NCI-H1436 (cell line): ENCODE results near the gene UPF1.

ENCODE experiments used
- DNase-seq: peaks from one replicate; lab custom pipeline; 2025; lab: John Stamatoyannopoulos, UW

UPF1 gene

DNA sequence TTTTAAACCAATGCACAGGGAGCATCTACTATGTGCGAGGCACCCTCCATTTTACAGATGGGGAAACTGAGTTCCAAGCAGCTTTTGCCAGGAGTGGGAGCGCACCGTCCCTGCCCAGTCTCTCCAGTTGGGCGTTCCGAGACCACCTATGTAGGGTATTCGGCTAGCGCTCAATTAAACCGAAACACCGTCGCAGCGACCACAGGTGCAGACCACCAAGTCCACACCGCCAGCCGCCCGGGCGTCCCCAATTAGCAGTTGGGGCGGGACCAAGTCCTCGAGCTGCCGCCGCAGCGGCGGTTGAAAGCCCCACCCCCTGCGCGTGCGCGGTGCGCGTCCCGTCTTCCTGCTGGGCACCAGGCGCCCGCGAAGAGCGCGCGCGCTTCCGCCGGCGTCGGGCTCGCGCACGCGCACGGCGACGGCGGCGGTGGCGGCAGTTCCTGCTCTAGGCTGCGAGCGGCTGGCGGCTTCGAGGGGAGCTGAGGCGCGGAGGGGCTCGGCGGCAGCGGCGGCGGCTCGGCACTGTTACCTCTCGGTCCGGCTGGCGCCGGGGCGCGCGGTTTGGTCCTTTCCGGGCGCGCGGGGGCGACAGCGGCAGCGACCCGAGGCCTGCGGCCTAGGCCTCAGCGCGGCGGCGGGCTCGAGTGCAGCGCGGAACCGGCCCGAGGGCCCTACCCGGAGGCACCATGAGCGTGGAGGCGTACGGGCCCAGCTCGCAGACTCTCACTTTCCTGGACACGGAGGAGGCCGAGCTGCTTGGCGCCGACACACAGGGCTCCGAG is at the start of gene UPF1:
TSS of gene UPF1 (plus strand) at position 436 of the 782 bp plus-strand sequence. CDS start at position 687, 251 bp downstream.
- DNase-seq: peak; percentile 93

GRCh38 chr19:18782559-18783225 is 49.1 kb upstream of the UPF1 start:
- DNase-seq: no peak

DNA sequence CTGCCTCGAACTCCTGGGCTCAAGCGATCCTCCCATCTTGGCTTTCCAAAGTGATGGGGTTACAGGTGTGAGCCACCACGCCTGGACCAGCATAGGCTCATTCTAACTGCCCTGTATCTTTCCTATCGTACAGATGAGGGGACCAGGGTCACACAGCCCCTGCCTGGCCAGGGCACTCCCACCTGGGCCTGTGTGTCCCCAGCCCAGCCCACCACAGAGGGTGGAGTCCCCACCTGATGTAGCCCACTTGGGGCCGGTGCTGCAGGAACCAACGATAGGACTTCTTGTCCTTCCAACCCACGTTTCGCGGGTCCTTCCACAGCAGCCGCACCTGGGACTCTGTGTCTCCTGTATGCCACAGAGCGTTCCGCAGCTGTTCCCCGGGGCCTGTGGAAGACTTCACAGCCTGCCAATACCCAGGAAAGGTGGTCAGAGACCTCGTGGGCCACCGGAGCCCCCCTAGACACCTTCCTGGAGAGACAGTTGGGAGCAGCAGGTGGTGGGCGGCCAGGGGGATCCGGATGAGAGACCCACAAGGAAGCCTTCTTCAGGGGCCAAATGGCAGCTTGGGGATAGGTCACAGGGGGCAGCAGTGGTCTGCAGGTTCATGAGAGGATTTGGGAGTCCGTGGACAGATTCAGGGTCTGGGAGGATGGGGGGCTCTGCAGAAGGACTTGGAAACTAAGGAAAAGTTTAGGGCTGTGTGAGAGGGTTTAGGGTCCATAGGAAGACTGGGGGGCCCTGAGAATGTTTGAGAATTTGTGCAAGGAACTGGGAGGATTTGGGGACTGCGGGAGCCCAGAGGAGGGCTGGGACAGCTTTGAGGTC is 47.6 kb upstream of the UPF1 start:
- DNase-seq: no peak

DNA sequence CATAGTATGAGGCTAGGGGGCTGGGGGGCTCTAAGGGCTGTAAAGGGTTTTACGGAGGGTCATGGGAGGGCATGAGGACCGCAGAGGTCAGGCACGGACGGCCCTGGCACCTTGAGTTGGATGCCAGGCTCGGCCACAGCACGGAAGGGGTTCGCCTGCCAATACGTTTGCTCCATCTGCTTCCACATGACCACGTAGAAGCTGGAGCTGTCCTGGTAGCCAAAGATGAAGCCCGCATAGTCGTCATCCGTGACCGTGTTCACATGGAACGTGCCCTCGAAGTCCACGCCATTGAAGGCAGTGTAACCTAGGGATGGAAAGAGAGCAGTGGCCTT is 47.0 kb upstream of the UPF1 start:
- no peak for DNase-seq

GRCh38 chr19:18785179-18786124 is 46.3 kb upstream of the UPF1 start:
- peak; percentile 70 for DNase-seq

DNA sequence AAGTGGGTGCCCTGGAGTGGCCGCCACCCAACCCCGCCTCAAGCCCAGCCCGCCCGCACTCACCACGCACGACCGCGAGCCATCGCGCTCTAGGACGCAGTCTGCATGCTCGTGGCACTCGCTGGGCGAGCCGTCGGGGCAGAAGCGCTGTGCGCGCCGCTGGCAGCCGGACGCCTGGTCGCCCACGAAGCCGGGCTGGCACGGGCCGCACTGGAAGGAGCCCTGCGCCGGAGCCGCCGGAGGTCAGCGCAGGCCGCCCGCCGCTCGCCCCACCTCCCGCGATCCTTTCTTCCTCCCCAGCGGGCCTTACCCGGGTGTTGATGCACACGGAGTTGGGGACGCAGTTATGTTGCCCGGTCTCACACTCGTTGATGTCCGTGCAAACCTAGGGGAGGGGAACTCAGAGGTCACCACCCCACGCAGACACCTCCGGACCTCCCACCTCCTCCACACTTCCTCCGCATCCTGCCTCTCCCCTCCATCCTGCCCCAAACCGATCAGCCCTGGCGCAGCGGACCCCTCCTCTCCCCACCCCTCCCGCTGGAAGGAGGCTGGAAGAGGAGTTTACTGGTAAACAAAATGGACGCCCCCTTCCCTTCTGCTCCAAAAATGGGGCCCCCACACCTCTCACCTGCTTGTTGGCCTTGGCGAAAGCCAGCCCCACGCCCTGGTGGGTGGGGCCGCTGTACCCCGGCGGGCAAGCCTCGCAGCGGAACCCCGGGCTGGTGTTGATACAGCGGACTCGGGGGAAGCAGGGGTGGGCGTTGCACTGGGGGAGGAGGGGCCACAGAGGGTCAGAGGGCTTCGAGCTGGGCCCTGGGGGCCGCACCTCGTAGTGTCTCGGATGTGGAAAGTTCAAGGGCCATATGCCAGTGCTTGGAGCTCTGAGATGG is 43.0 kb upstream of the UPF1 start:
- DNase-seq: no peak

DNA sequence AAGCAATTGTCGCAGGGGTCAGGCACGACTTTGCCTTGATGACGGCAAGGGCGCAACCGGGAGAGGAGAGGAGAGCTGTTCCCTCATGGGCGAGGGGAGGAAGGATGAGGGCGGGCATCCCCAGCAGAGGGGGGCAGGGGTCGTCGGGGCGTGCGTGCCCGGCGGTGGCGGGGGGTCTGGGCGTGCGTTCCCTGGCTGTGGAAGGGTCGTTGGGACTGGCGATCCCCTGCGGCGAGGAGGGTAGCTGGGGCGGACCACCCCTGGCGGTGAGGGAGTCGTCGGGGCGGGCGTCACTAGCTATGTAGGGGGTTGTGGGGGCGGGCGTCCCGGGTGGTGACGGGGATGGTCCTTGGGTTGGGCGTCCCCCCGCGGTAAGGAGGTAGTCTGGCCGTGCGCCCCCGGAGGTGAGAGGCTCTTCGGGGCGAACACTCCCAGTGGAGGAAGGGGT is 42.3 kb upstream of the UPF1 start:
- DNase-seq: no peak

DNA sequence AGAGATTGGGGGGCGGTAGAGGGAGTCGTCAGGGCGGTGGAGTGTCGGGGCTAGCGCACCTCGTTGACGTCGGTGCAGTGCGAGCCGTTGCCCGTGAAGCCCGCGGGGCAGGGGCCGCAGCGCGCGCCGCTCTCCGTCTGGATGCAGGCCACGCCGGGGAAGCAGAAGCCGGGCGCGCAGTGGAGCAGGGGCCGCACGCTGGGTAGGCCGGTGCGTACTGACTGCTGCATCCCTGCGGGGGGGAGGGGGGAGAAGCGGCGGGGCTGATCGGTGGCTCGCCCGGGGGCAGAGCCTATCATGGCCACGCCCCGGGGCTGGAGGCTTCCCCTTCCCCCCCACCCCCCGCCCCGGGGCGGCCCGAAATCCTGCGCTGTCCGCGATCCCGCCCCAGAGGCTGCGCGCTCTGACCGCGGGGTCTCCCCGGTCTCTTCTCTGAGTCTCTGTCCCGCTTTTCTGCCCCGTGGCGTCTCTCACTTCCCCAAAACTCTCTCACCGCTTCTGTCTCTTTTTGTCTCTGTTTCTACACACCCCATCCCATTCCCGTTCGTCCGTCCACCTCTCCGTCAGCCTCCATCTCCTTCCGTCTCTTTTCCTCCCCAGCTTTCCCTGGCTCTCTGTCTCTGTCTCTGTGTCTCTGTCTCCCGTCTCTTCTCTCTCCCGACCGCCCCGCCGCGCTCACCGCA is 41.7 kb upstream of the UPF1 start:
- no peak for DNase-seq

DNA sequence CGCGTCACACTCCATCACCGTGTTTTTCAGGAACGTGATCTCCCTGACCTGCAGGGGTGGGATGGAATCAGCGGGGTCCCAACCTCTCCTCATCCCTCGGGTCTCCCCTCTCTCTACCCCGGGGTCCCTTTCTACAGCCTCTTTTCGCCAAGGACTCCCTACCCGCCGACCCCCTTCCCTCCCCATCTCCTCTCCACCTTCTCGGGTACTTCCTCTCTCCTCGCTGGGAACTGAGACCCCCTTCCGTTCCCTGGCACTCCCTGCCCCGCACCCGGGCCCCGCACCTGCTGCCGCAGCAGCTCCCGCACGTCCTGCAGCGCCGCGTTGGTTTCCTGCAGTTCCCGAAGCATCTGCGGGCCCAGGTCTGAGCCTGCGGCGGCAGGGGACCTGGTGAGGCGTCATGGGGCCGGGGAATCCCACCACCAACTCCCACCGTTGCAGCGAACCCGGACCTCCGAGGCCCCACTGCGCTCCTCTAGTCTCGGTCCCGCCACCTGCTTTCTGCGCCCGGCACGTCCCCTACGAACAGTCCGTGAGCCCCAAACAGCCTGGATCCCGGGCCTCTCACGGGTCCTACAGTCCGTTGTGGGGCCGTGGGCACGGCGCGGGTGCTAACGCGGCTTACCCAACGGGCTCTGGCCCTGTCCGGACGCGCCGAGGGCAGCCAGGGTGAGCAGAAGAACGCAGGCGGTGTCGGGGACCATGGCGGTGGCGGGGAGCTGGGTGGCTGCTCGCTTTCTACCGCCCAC is 41.0 kb upstream of the UPF1 start, which contains the start of gene COMP:
TSS of gene COMP (minus strand) at position 740 of the 749 bp plus-strand sequence. CDS start at position 704, 36 bp downstream.
- no peak for DNase-seq

GRCh38 chr19:18791315-18791678 is 40.5 kb upstream of the UPF1 start:
- no peak for DNase-seq

GRCh38 chr19:18792661-18793060 is 39.1 kb upstream of the UPF1 start:
- no peak for DNase-seq

- no peak for DNase-seq
Measured at GRCh38 chr19:18793144-18794028, 38.4 kb upstream of the UPF1 start.

DNA sequence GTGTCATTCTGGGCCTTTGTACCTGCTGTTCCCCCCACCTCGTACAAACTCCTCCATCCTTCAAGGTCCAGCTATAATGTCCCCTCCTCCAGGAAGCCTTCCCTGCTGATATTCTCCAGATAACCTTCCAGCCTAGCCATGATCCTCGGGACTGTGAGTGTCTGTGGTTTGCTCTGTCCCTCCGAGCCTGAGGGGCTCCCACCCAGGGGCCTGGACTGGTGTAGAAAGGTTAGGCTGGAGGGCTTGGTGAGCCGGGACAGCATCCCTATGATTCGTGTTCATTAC is 37.8 kb upstream of the UPF1 start:
- DNase-seq: no peak

GRCh38 chr19:18794692-18795091 is 37.1 kb upstream of the UPF1 start:
- DNase-seq: no peak

DNA sequence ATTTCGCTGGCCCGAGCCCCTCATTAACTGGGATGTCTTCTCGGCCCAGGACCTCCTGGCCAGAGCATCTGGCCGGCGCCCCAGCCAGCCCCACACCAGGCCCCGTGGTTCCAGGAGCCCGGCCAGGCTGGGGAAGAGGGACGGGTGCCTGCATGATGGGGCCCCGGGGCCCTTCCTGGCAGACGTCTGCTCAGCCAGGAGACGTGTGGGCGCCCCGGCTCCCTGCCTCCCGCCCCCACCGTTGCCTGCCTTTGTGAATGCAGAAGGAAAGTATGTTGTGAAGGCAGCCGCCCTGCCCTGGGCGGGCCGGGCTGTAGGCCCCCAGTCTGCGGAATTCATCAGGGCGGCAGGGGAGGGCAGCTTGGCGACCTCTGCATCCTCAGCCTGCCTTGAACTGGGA is 36.2 kb upstream of the UPF1 start:
- no peak for DNase-seq

GRCh38 chr19:18796239-18796638 is 35.5 kb upstream of the UPF1 start:
- no peak for DNase-seq

DNA sequence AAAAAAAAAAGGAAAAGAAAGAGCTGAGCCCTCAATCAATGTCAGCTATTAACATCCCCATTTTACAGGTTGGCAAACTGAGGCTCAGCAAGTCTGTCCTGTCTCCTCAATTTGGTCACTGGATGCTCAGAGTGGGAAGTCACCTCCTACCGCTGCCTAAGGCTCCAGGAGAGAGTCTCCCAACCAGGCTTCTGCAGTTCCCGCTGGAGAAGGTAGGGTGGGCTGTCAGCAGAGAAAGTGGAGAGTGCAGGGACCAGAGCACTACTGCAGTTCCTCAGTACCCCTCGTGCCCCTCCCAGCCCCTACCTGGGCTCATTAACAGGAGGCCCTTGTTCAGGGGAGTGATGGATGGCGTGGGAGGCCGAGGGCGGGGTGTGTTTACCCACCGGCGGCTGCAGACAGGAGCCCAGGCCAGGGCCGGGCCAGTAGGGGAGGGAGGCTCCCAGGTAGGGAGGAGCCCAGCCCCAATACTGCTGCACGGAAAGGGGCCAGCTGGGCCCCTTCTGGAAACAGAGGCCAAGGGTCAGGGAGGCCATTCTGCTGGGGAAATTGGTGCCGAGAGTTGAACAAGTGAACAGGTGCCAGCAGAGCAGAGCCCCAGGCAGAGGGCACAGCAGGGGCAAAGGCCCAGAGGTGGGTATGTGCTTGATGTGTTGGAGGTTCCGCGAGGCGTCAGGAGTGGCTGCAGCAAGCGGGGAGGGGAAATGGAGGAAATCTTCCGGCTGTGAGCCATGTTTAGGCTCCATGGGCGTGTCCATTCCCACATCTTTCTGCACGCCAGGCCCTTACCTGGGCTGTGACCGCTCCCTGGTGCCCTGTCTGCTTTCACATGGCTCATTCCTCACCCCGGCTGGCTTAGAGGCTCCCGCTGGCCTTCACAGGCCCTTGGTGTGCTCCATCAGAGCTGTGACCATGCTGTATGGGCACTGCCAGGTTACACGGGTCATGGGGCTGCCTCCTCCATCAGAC is 33.1 kb upstream of the UPF1 start:
- no peak for DNase-seq
